ENCODE data around the gene ZNF805.

Gene ZNF805

DNA sequence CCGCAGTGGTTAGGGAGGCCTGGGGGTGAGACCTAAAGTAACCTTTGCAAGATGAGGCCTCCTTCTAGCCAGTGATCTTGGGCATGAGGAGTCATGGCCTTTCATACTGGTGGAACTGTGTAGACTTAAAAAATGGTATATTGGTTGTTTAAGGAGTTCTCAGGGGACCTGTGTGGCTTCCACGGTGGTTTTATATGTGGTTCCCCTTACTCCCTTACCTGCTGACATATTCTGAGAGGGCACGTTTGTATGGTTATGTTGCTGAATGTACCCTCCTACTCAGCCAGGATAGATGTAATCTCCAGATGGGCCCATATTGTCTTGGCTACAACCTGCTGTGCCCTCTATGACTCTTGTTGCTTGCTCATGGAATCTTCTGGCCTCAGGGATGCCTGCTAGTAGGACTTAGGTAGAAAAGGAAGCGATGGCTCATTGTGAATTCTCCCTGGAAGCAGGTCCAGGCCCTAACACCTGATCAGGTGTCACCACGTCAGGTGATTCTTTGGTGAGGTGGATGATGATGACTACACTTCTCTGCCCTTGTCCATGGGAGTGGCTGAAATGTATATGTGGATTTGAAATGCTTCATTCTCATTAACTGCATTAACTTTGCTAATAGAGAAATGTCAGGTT is 41.7 kb downstream of the ZNF805 start:
- Histone ChIP-seq H3K4me1 (ENCODE audit: control insufficient read depth, insufficient read depth, low read length, unreplicated experiment) (peaks cover 13% of the 10 kb centered on the region), H3K79me2 (ENCODE audit: control insufficient read depth, insufficient read depth, low read length, unreplicated experiment) (peaks cover 59% of the 10 kb centered on the region), H2AFZ (ENCODE audit: low read length, unreplicated experiment) (no peak overlapping the region), H3K27me3 (ENCODE audit: insufficient read depth, low read length) (no peaks in the 10 kb centered on the region), H3K27ac (ENCODE audit: low read depth, low read length) (no peak overlapping the region), H3K4me3 (ENCODE audit: low read depth, low read length) (peak overlapping the region; percentile 86), H3K36me3 (ENCODE audit: insufficient read depth, low read length) (peaks cover 9% of the 10 kb centered on the region)

DNA sequence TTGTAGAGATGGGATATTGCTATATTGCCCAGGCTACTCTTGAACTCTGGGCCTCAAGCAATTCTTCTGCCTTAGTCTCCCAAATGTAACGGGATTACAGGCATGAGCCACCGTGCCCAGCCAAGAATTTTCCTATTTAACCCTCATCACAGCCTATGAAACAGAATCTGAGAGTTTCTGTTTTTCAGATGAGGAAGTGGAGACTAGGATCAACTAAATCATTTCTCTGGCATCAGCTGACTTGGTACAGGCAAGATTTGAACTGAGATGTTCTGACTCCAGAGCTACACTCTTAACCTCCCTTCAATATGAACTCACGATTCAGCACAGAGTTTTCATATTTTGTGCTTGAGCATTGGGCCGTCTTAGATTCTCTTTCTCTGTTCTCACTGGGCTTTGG is 47.9 kb downstream of the ZNF805 start:
- Histone ChIP-seq H2AFZ (ENCODE audit: low read length, unreplicated experiment) (no peak overlapping the region), H3K36me3 (ENCODE audit: insufficient read depth, low read length) (peaks cover 62% of the 10 kb centered on the region), H3K4me3 (ENCODE audit: low read depth, low read length) (no peak overlapping the region), H3K79me2 (ENCODE audit: control insufficient read depth, insufficient read depth, low read length, unreplicated experiment) (peaks cover 73% of the 10 kb centered on the region), H3K27ac (ENCODE audit: low read depth, low read length) (no peak overlapping the region), H3K4me1 (ENCODE audit: control insufficient read depth, insufficient read depth, low read length, unreplicated experiment) (no peaks in the 10 kb centered on the region), H3K27me3 (ENCODE audit: insufficient read depth, low read length) (no peaks in the 10 kb centered on the region)

DNA sequence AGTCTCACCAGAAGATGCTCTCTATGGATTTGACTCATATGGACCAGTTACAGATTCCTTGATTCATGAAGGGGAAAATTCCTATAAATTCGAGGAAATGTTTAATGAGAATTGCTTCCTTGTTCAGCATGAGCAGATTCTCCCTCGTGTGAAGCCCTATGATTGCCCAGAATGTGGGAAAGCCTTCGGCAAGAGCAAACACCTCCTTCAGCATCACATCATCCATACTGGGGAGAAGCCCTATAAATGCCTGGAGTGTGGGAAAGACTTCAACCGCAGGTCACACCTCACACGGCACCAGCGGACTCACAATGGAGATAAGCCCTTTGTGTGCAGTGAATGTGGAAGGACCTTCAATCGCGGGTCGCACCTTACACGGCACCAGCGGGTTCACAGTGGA is 50.5 kb downstream of the ZNF805 start:
- Histone ChIP-seq H3K4me3 (ENCODE audit: low read depth, low read length) (no peak overlapping the region), H3K4me1 (ENCODE audit: control insufficient read depth, insufficient read depth, low read length, unreplicated experiment) (no peaks in the 10 kb centered on the region), H2AFZ (ENCODE audit: low read length, unreplicated experiment) (no peak overlapping the region), H3K36me3 (ENCODE audit: insufficient read depth, low read length) (peaks cover 72% of the 10 kb centered on the region), H3K27ac (ENCODE audit: low read depth, low read length) (no peak overlapping the region), H3K27me3 (ENCODE audit: insufficient read depth, low read length) (no peaks in the 10 kb centered on the region), H3K79me2 (ENCODE audit: control insufficient read depth, insufficient read depth, low read length, unreplicated experiment) (peaks cover 59% of the 10 kb centered on the region)

DNA sequence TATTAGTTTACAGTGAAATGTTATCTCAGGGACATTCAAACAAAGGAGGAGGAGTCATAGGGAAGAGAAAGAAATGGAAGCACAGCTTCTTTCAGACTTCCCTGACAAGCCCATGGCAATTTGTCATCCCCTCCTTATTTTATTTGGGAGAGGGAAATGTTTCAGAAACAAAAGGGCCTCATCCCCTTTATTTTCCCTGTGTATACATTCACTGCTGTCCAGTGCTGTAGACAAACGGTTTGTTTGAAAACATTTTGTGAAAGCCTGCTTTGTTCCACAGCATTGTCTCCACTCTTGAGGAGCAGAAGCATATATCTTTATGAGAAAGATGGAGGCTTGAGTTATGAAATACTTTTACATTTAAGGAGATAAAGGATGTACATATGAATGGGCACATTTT is 52.1 kb downstream of the ZNF805 start:
- Histone ChIP-seq H3K36me3 (ENCODE audit: insufficient read depth, low read length) (peaks cover 66% of the 10 kb centered on the region), H3K4me3 (ENCODE audit: low read depth, low read length) (no peak overlapping the region), H3K4me1 (ENCODE audit: control insufficient read depth, insufficient read depth, low read length, unreplicated experiment) (no peaks in the 10 kb centered on the region), H2AFZ (ENCODE audit: low read length, unreplicated experiment) (no peak overlapping the region), H3K27ac (ENCODE audit: low read depth, low read length) (no peak overlapping the region), H3K27me3 (ENCODE audit: insufficient read depth, low read length) (no peaks in the 10 kb centered on the region), H3K79me2 (ENCODE audit: control insufficient read depth, insufficient read depth, low read length, unreplicated experiment) (peaks cover 52% of the 10 kb centered on the region)

DNA sequence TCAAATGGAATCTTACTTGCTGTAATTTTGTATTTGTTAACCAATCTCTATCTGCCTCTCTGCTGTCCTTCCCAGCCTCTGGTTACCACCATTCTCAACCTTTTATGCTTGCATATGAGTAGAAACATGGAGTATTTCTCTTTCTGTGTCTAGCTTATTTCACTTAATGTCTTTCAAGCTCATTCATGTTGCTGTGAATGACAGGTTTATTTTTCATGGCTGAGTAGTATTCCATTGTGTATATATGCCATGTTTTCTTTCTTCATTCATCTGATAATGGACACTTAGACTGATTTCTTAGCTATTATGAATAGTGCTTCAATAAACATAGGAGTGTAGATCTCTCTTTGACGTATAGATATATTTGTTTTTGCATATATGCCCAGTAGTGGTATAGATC is 53.3 kb downstream of the ZNF805 start:
- Histone ChIP-seq H3K36me3 (ENCODE audit: insufficient read depth, low read length) (peaks cover 57% of the 10 kb centered on the region), H3K27me3 (ENCODE audit: insufficient read depth, low read length) (no peaks in the 10 kb centered on the region), H3K4me3 (ENCODE audit: low read depth, low read length) (no peak overlapping the region), H3K4me1 (ENCODE audit: control insufficient read depth, insufficient read depth, low read length, unreplicated experiment) (no peaks in the 10 kb centered on the region), H3K27ac (ENCODE audit: low read depth, low read length) (no peak overlapping the region), H2AFZ (ENCODE audit: low read length, unreplicated experiment) (no peak overlapping the region), H3K79me2 (ENCODE audit: control insufficient read depth, insufficient read depth, low read length, unreplicated experiment) (peaks cover 42% of the 10 kb centered on the region)

DNA sequence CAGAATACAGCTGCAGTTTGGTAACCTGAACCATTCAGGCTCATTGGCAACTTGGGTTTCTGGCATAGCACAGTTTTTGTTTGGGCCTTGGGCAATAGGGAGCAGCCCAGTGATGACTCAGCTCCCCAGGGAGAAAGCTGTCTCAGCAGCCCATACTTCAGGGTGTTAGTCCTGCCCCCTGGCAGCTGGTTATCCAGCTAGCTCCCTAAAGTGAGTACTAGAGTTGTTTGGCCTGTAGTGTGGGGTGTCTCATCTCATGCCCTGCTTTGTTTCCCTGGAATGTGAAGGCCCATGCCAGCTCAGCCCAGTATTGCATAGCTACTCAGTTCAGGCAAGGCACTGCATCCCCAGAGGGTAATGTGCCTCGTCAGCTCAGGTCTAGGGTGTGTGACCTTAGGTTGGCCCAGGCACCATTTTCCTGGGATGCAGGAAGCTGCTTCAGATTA is 61.6 kb downstream of the ZNF805 start:
- H3K4me1 ChIP-seq (ENCODE audit: control insufficient read depth, insufficient read depth, low read length, unreplicated experiment) = peaks cover 15% of the 10 kb centered on the region
- peaks cover 7% of the 10 kb centered on the region for H3K79me2 ChIP-seq (ENCODE audit: control insufficient read depth, insufficient read depth, low read length, unreplicated experiment)
- H3K36me3 ChIP-seq (ENCODE audit: insufficient read depth, low read length) = no peaks in the 10 kb centered on the region; the same call in 1 of the 2 replicates
- H2AFZ ChIP-seq (ENCODE audit: low read length, unreplicated experiment) = no peak overlapping the region
- no peaks in the 10 kb centered on the region for H3K27me3 ChIP-seq (ENCODE audit: insufficient read depth, low read length)
- H3K4me3 ChIP-seq (ENCODE audit: low read depth, low read length) = no peak overlapping the region
- peak overlapping the region; percentile 63 for H3K27ac ChIP-seq (ENCODE audit: low read depth, low read length)

DNA sequence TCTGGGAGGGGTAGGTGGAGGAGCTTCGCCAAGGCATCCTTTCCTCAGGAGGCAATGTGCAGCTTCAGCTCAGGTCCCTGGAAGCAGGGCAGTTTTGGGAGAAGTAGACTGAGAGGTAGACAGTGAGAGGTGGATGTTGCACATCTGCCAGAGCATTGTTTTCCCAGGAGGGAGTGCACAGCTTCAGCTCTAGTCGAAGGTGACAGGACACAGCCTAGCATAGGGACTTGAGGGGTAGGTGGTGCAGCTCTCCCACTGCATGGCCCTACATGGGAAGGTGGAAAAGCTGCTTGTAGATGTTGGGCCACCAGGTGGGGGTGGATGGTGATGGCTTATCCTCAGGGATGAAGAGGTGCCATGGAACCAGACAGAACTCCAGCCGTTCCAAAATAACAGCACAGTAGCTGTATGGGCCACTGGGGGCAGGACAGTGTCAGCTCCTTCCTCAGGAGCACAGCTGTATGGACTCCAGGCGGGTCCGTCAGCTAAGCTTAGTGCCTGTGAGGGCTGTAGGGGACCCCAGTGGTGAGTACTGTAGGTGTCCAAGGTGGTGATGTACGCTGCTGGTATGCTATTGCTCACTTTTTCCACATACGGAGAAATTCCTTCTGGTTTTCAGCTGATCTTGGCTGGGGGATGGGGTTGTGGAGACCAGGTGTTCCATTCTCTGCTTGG is 62.4 kb downstream of the ZNF805 start:
- H3K36me3 ChIP-seq (ENCODE audit: insufficient read depth, low read length) = no peaks in the 10 kb centered on the region; the same call in 1 of the 2 replicates
- H3K4me3 ChIP-seq (ENCODE audit: low read depth, low read length) = no peak overlapping the region
- peak overlapping the region; percentile 63 for H3K27ac ChIP-seq (ENCODE audit: low read depth, low read length)
- H3K27me3 ChIP-seq (ENCODE audit: insufficient read depth, low read length) = no peaks in the 10 kb centered on the region
- H3K4me1 ChIP-seq (ENCODE audit: control insufficient read depth, insufficient read depth, low read length, unreplicated experiment) = peaks cover 15% of the 10 kb centered on the region
- no peak overlapping the region for H2AFZ ChIP-seq (ENCODE audit: low read length, unreplicated experiment)
- H3K79me2 ChIP-seq (ENCODE audit: control insufficient read depth, insufficient read depth, low read length, unreplicated experiment) = peaks cover 5% of the 10 kb centered on the region

Data from ACC112 (cell line).